ENCODE results near the gene TPO. TPM values are rescaled to one million over a fixed set of nuclear protein-coding genes. Genes with fewer than 3 reads are reported as not detected.
"Not testable (repeated sequence)": the region's sequence is repeated elsewhere in the genome, so short reads cannot be mapped to it uniquely, and the experiment has no call there.

Gene TPO
- total RNA-seq, 1 donor from 2014 or later: not detected

GRCh38 chr2:1486670-1487069 lies 73.4 kb downstream of the TPO start:
- no peak for DNase-seq

GRCh38 chr2:1487758-1488157 lies 74.5 kb downstream of the TPO start:
- DNase-seq: no peak

GRCh38 chr2:1488181-1488671 lies 75.0 kb downstream of the TPO start:
- DNase-seq: no peak

GRCh38 chr2:1488851-1489250 lies 75.6 kb downstream of the TPO start:
- no peak for DNase-seq

- DNase-seq: no peak
Observed at GRCh38 chr2:1489486-1489885, 76.2 kb downstream of the TPO start.

- DNase-seq: not testable (repeated sequence)
Observed at GRCh38 chr2:1490381-1490780, 77.1 kb downstream of the TPO start.

GRCh38 chr2:1491751-1492150 lies 78.5 kb downstream of the TPO start:
- no peak for DNase-seq

GRCh38 chr2:1492231-1492630 lies 79.0 kb downstream of the TPO start:
- DNase-seq: not testable (repeated sequence)

- DNase-seq: no peak
Observed at GRCh38 chr2:1492711-1493430, 79.6 kb downstream of the TPO start.

- DNase-seq: no peak
Observed at GRCh38 chr2:1493431-1494126, 80.3 kb downstream of the TPO start.

GRCh38 chr2:1494257-1494656 lies 81.0 kb downstream of the TPO start:
- DNase-seq: no peak

GRCh38 chr2:1494906-1495305 lies 81.6 kb downstream of the TPO start:
- DNase-seq: no peak

GRCh38 chr2:1495676-1496358 lies 82.6 kb downstream of the TPO start:
- no peak for DNase-seq

- DNase-seq: no peak
Observed at GRCh38 chr2:1496359-1496821, 83.1 kb downstream of the TPO start.

- DNase-seq: no peak
Observed at GRCh38 chr2:1497122-1497611, 83.9 kb downstream of the TPO start.

- no peak for DNase-seq
Observed at GRCh38 chr2:1498176-1498575, 84.9 kb downstream of the TPO start.

- DNase-seq: no peak
Observed at GRCh38 chr2:1499033-1499795, 86.0 kb downstream of the TPO start.

GRCh38 chr2:1501038-1501851 lies 88.0 kb downstream of the TPO start:
- DNase-seq: no peak

GRCh38 chr2:1501991-1502390 lies 88.7 kb downstream of the TPO start:
- DNase-seq: no peak

- no peak for DNase-seq
Observed at GRCh38 chr2:1502891-1503304, 89.6 kb downstream of the TPO start.

- DNase-seq: no peak
Observed at GRCh38 chr2:1503471-1504310, 90.4 kb downstream of the TPO start.

Data from dermis blood vessel endothelial cell (primary cell).